Neural progenitor cell (in vitro differentiated cells): ENCODE results near the gene AP1S1. TPM values are rescaled to one million over a fixed set of nuclear protein-coding genes. Genes with fewer than 3 reads are reported as not detected.
A peak's percentile ranks its signal among the peaks of the same experiment; 100 is the strongest.

Experiments
- DNase-seq: peaks from one replicate; pipeline ENCODE4 v3.0.0-alpha.2; 2016; ENCODE audit warnings: low spot score
- H2AFZ ChIP-seq: fragments of 200-600 bp; sonication (generic); replicated peaks from 2 replicates; pipeline ENCODE4 v1.6.1; 2016; ENCODE audit warnings: antibody characterized with exemption
- H3F3A ChIP-seq: fragments of 200-600 bp; sonication (generic); 2 replicates; pipeline ENCODE4 v1.6.1; 2016; ENCODE audit warnings: antibody characterized with exemption, low read depth
- H3K27ac ChIP-seq: fragments of 200-600 bp; sonication (generic); 2 replicates; pipeline ENCODE4 v1.5.1; 2016; ENCODE audit warnings: mild to moderate bottlenecking
- H3K27me3 ChIP-seq: fragments of 200-600 bp; sonication (generic); 2 replicates; pipeline ENCODE4 v1.6.1; 2016; ENCODE audit warnings: mild to moderate bottlenecking, moderate library complexity
- H3K36me3 ChIP-seq: fragments of 200-600 bp; sonication (generic); 2 replicates; pipeline ENCODE4 v1.5.1; 2016
- H3K4me1 ChIP-seq: fragments of 200-600 bp; sonication (generic); 2 replicates; pipeline ENCODE4 v1.6.1; 2016; ENCODE audit warnings: mixed run types
- H3K4me2 ChIP-seq: fragments of 200-600 bp; sonication (generic); 2 replicates; pipeline ENCODE4 v1.6.1; 2016
- H3K4me3 ChIP-seq: fragments of 200-600 bp; sonication (generic); 2 replicates; pipeline ENCODE4 v1.5.1; 2016
- H3K79me2 ChIP-seq: fragments of 200-600 bp; sonication (generic); 2 replicates; pipeline ENCODE4 v1.6.1; 2016; ENCODE audit warnings: low read depth
- H3K9ac ChIP-seq: fragments of 200-600 bp; sonication (generic); 2 replicates; pipeline ENCODE4 v1.6.1; 2016
- H3K9me3 ChIP-seq: fragments of 200-600 bp; sonication (generic); 2 replicates; pipeline ENCODE4 v1.5.1; 2016; ENCODE audit warnings: low read depth
- H4K20me1 ChIP-seq: fragments of 200-600 bp; sonication (generic); 2 replicates; pipeline ENCODE4 v1.6.1; 2016; ENCODE audit warnings: low read depth
- H3K27ac Mint-ChIP-seq: 3 replicates; pipeline ENCODE4 v1.8.0; 2021; ENCODE audit warnings: mixed read lengths
- H3K27me3 Mint-ChIP-seq: 2 replicates; pipeline ENCODE4 v1.8.0; 2022; ENCODE audit warnings: low read depth, mild to moderate bottlenecking, inconsistent platforms, moderate library complexity, mixed read lengths; ENCODE audit not compliant: insufficient read depth
- H3K36me3 Mint-ChIP-seq: 3 replicates; pipeline ENCODE4 v1.8.0; 2021; ENCODE audit warnings: mixed read lengths
- H3K4me1 Mint-ChIP-seq: 3 replicates; pipeline ENCODE4 v1.8.0; 2021; ENCODE audit warnings: mixed read lengths
- H3K4me3 Mint-ChIP-seq: 3 replicates; pipeline ENCODE4 v1.8.0; 2021; ENCODE audit warnings: mild to moderate bottlenecking, moderate library complexity, mixed read lengths
- H3K9me3 Mint-ChIP-seq: 3 replicates; pipeline ENCODE4 v1.8.0; 2020; ENCODE audit warnings: mixed read lengths
- EZH2 ChIP-seq: fragments of 200-600 bp; sonication (generic); IDR thresholded peaks from 2 replicates; pipeline ENCODE4 v1.6.1; 2017; ENCODE audit warnings: antibody characterized with exemption, mild to moderate bottlenecking, moderate library complexity
- EZH2phosphoT487 ChIP-seq: fragments of 200-600 bp; sonication (generic); IDR thresholded peaks from 2 replicates; pipeline ENCODE4 v1.6.1; 2017; ENCODE audit warnings: antibody characterized with exemption
- total RNA-seq: library from RNA; depleted of rRNA; stranded (reverse); fragments of >200 nt; gene quantifications from 2 replicates; pipeline ENCODE4 v1.2.3, GENCODE V29; 2015; ENCODE audit warnings: low replicate concordance
- TF ChIP-seq, protein P1 (sequence below): fragments of 200-600 bp; sonication (generic); IDR thresholded peaks from 2 replicates; pipeline ENCODE4 v1.5.1; 2017; ENCODE audit warnings: antibody characterized with exemption, mild to moderate bottlenecking

The AP1S1 gene
- total RNA-seq, 1 donor from 2014 or later = 74.4 TPM

DNA sequence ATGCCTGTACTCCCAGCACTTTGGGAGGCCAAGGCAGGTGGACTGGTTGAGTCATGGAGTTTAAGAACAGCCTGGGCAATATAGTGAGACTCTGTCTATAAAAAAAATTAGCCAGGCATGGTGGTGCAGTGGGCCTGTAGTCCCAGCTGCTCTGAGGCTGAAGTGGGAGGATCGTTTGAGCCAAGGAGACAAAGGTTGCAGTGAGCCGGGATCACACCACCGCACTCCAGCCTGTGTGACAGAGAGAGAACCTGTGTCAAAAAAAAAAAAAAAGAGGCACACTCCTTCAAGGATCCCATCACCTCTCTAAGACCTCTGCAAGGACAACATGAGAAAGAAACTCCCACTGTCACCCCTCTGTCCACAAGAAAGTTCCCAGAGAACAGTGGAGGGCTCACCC lies 21.4 kb downstream of the AP1S1 start:
- peaks cover 74% of the 10 kb centered on the region for H3K27me3 Mint-ChIP-seq
- peaks cover 26% of the 10 kb centered on the region for H3K4me1 Mint-ChIP-seq

DNA sequence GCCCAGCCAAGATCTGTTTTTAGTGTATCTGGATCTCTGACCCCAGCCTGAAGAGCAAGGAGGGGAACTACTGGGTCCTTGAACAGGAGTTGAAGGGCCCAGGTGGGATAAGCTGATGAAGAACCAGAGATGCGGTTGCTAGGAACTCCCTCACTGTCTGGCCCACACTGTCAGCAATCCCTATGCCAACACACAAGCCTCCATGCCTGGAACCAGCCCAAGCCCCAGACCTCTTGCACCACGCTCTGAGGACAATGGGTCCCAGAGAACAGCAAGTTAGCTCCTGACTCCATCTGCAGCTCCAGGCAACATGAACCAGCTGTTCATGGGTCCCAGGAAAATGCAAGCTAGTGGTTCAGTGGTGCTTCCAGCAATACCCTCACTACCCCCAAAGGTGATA lies 23.4 kb downstream of the AP1S1 start:
- Histone ChIP-seq H3K9me3 (no peaks in the 10 kb centered on the region), H3K36me3 (no peaks in the 10 kb centered on the region), H3K79me2 (no peaks in the 10 kb centered on the region), H3K9ac (no peak overlapping the region), H3K4me3 (no peak overlapping the region), H4K20me1 (peaks cover 22% of the 10 kb centered on the region), H2AFZ (no peak overlapping the region), H3K27me3 (peaks cover 96% of the 10 kb centered on the region), H3F3A (peaks cover 43% of the 10 kb centered on the region), H3K4me2 (no peak overlapping the region), H3K4me1 (peaks cover 22% of the 10 kb centered on the region), H3K27ac (no peak overlapping the region)
- Mint-ChIP-seq H3K27me3 (peaks cover 70% of the 10 kb centered on the region), H3K9me3 (peaks cover 5% of the 10 kb centered on the region), H3K36me3 (no peaks in the 10 kb centered on the region), H3K27ac (no peak overlapping the region), H3K4me3 (no peak overlapping the region), H3K4me1 (peaks cover 20% of the 10 kb centered on the region)
- DNase-seq = no peak
- TF ChIP-seq, protein P1, sequence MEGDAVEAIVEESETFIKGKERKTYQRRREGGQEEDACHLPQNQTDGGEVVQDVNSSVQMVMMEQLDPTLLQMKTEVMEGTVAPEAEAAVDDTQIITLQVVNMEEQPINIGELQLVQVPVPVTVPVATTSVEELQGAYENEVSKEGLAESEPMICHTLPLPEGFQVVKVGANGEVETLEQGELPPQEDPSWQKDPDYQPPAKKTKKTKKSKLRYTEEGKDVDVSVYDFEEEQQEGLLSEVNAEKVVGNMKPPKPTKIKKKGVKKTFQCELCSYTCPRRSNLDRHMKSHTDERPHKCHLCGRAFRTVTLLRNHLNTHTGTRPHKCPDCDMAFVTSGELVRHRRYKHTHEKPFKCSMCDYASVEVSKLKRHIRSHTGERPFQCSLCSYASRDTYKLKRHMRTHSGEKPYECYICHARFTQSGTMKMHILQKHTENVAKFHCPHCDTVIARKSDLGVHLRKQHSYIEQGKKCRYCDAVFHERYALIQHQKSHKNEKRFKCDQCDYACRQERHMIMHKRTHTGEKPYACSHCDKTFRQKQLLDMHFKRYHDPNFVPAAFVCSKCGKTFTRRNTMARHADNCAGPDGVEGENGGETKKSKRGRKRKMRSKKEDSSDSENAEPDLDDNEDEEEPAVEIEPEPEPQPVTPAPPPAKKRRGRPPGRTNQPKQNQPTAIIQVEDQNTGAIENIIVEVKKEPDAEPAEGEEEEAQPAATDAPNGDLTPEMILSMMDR = no peak
- TF ChIP-seq EZH2 (no peak), EZH2phosphoT487 (no peak)

More for the DNA sequence above, 21.4 kb downstream of the AP1S1 start:
- Histone ChIP-seq H3K9ac (no peak overlapping the region), H2AFZ (no peak overlapping the region), H3K9me3 (no peaks in the 10 kb centered on the region), H4K20me1 (peaks cover 42% of the 10 kb centered on the region), H3K4me1 (peaks cover 32% of the 10 kb centered on the region), H3K4me2 (no peak overlapping the region), H3K4me3 (no peak overlapping the region), H3K79me2 (no peaks in the 10 kb centered on the region), H3F3A (peaks cover 34% of the 10 kb centered on the region), H3K27ac (no peak overlapping the region), H3K27me3 (peaks cover 100% of the 10 kb centered on the region), H3K36me3 (no peaks in the 10 kb centered on the region)
- Mint-ChIP-seq H3K36me3 (no peaks in the 10 kb centered on the region), H3K4me3 (peak overlapping the region; percentile 48), H3K9me3 (peaks cover 3% of the 10 kb centered on the region), H3K27ac (no peak overlapping the region)
- TF ChIP-seq EZH2 (no peak), EZH2phosphoT487 (no peak)
- TF ChIP-seq, protein P1 = no peak
- no peak for DNase-seq

DNA sequence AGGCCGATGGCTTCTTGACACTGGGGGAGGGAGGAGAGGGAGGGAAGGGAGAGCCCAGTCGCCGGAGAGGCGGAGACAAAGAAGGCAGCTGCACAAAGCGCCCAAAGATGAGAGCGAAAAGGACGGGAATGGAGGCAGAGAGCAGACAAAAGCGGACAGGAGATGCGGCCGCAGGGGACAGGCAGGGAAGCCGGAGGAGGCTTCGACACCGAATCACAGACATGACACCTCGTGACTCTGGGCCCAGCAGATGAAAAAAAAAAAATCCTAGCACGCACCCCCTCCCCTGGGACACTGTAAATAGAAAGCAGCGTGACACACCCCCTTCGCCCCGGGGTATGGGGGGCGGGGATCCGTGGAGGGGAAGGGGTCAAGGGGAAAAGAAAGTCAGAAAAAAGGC lies 24.8 kb downstream of the AP1S1 start:
- Histone ChIP-seq H3K4me1 (peaks cover 15% of the 10 kb centered on the region), H3K9me3 (no peaks in the 10 kb centered on the region), H3K27ac (no peak overlapping the region), H3K4me2 (peak overlapping the region; percentile 98), H3K36me3 (no peaks in the 10 kb centered on the region), H3K9ac (no peak overlapping the region), H3K4me3 (peak overlapping the region; percentile 70), H3K79me2 (no peaks in the 10 kb centered on the region), H3K27me3 (peaks cover 82% of the 10 kb centered on the region), H2AFZ (peak overlapping the region; percentile 34), H3F3A (peaks cover 41% of the 10 kb centered on the region), H4K20me1 (peaks cover 7% of the 10 kb centered on the region)
- peak overlapping the region; percentile 87 for H3K4me3 Mint-ChIP-seq
- H3K4me1 Mint-ChIP-seq = peaks cover 15% of the 10 kb centered on the region
- H3K27ac Mint-ChIP-seq = no peak overlapping the region
- no peak for TF ChIP-seq EZH2
- TF ChIP-seq, protein P1 = no peak
- no peak for TF ChIP-seq EZH2phosphoT487
- peaks cover 5% of the 10 kb centered on the region for H3K9me3 Mint-ChIP-seq
- H3K36me3 Mint-ChIP-seq = no peaks in the 10 kb centered on the region
- peaks cover 61% of the 10 kb centered on the region for H3K27me3 Mint-ChIP-seq
- peak; percentile 81 for DNase-seq
